Stimulated activated CD4-positive, alpha-beta T cell treated with anti-CD3 and anti-CD28 coated beads, Interleukin-2, amount 100 ng/mL, for 4 hours (primary cell): ENCODE results near the gene MAPK11.

ENCODE experiments used
- DNase-seq: peaks from one replicate; pipeline ENCODE4 v3.0.0-alpha.2; 2020; ENCODE audit warnings: low read depth

The MAPK11 gene

GRCh38 chr22:50307890-50308596, 37.9 kb upstream of the MAPK11 start:
- DNase-seq, result no peak

- DNase-seq, result no peak
These were observed 36.9 kb upstream of the MAPK11 start, which contains the start of gene PLXNB2 for GRCh38 chr22:50306753-50307749. TSS of gene PLXNB2 (minus strand) at chr22:50307646. CDS start at chr22:50290584, 17,062 bp downstream.

GRCh38 chr22:50305923-50306566, 35.9 kb upstream of the MAPK11 start:
- DNase-seq, result no peak

- DNase-seq, result no peak
These were observed 35.3 kb upstream of the MAPK11 start for GRCh38 chr22:50305393-50305922.

DNA sequence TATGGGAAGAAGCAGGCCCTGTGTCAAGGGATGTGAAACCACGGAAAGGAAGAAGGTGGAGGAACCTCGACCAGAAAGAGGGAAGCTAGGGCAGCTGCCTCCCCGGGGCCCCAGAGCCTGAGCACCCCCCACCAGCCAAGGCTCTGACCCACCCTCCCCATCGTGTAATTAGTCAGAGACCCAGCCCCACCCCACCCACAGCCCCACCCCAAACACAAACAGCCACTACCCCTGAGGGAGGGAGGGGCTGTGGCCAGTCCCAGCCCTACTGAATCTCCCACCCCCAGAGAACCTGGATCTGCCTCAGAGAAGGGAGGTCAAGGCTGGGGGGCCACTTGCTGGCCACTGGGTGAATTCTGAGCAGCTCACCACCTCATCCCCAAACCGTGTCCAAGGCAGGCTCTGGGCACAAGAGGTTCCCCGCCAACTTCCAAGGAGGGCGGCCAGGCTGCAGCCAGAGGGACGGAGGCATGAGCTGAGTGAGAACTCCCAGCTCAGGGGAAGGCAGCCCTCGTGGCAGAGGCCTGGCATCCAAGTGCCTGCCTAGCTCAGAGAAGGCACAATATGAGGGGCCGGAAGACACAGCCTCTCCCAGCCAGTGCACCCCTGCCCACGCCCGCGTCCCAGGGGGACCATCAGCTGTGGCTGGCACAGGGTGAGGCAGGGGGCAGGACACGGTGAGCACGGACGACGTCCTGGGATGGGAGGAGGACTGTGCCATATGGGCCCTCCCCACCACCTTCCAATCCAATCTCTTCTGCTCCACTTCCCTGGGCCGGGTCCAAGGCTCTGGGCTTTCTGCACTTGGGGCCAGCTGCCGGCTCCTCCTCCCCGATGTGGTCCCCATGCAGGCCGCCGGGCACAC, 34.6 kb upstream of the MAPK11 start:
- no peak for DNase-seq

GRCh38 chr22:50303848-50304527, 33.8 kb upstream of the MAPK11 start:
- DNase-seq, result no peak

- no peak for DNase-seq
These were observed 33.3 kb upstream of the MAPK11 start for GRCh38 chr22:50303515-50303847.

GRCh38 chr22:50302564-50302963, 32.4 kb upstream of the MAPK11 start:
- DNase-seq, result no peak

- no peak for DNase-seq
These were observed 31.9 kb upstream of the MAPK11 start for GRCh38 chr22:50302041-50302541.

DNA sequence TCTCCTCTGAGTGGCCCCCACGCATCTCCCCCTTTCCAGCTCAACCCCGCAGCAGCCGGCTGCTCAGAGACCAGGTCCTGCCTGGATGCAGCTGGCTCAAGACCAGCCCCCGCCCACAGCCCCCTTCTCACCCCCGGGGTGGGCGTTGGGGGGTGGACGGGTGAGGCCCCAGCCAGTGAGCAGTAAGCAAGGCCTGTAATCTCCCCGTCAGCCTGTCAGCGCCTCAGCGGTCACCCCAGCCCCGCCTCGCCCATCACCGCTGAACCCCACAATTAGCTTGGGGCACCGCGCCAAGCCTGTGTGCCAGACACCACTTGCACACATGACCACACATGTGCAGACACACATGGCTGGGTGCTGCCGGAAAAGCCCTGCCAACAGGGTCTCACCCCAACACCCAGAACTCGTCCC, 31.4 kb upstream of the MAPK11 start:
- DNase-seq, result no peak

DNA sequence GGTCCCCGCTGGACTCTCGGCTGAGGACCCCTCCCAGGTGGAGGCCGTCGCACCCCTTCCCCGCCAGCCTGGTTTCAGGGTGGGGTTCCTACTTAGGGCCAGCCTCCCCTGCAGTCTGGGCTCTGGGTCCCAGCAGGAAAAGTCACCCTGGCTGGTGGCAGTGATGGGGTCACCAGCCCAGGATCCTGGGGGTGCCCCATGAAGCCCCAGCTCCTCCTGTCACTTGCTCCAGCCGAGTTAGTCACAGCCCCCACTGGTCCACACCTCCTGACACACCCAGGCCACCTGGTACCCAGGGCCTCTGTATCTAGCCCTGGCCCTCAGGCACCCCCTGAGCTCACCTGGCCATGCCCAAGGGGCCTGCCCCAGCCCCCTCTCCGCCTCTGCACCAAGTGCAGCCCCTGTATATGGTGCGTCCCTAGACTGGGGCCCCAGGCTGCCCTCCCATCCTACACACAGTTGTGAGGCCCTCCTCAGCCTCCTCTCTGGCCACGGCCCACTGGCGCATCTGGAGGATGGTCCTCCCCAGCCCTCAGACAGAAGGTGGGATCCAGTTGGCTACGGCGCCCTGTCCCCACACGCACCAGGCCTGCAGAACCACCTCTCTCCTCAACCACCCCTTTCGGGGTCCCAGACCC, 30.6 kb upstream of the MAPK11 start:
- DNase-seq, result no peak

DNA sequence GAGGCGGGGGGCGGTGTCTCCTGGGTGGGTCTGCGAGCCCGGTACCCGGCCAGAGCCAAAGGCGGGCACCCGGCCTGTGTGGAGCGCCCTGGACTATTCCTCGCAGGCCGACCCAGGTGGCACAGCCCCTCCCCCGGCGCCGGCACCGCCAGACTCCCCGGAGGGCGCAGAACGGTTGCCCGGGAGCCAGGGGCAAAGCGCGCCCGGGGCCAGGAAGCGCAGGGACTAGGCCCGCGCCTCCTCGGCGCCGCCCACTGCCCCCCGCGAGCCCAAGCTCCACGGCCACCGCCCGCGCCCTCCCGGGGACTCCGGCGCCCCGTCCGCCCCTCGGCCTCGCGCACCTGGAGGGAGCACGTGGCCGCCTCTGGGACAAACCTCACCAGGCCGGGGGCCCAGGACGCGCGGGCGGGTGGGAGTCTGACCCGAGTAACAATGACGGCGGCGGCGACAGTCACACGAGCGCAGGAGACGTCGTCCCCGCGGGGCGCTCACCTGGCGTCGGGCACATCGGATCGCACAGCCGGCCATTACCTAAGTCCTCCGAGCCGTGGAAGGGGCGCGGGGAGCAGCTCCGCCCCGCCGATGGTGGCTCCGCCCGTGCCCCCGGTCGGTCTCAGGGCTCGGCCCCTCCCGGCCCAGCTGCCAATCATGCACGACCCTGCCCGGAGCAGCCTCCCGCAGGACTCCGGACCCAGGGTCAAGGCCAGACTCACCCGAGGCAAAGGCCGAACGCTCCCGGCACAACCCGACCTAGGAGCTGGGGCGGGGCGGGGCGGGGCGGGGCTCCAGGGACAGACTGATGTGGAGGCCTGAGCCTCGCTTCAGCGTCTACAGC, 29.8 kb upstream of the MAPK11 start:
- DNase-seq, result no peak

DNA sequence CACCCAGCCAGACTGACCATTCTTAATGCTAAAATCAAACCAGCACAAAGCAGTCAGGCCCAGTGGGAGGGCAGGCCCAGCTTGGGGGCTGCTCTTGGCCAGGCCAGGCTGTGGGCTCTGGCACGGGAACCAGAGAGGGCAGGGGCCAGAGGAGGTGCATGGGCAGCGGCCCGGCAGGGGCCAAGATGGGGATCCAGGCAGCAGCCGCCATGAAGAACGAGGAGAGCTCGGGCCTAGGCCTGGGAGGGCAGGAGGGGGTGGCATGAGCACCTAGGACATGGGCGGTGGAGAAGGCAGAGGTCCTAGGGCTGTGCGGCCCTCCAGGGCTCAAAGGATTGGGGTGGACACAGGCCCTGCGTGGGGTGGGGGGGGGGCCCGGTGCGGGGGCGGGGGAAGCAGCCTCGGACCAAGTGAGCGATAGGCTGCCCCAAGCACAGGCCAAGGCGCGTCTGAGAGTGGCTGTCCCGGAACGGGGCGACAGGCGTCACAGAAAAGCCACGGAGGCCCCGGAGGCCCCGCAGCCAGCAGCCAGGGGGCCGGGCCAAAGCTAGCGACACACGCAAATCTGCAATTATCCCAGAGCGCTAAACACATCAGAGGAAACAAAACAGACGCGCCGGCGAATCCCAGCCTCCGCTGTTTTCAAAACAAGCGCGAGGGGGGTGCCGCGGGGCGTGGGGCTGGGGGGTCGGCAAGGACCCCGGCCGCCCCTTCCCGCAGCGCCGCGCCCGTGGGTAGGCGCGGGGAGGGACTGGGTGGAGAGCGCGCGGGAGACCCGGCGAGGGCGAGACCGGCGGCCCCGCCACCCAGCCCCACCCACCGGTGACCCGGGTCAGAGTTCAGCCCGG, 29.0 kb upstream of the MAPK11 start:
- DNase-seq, result no peak

- DNase-seq, result no peak
These were observed 28.1 kb upstream of the MAPK11 start for GRCh38 chr22:50298266-50298637.

DNA sequence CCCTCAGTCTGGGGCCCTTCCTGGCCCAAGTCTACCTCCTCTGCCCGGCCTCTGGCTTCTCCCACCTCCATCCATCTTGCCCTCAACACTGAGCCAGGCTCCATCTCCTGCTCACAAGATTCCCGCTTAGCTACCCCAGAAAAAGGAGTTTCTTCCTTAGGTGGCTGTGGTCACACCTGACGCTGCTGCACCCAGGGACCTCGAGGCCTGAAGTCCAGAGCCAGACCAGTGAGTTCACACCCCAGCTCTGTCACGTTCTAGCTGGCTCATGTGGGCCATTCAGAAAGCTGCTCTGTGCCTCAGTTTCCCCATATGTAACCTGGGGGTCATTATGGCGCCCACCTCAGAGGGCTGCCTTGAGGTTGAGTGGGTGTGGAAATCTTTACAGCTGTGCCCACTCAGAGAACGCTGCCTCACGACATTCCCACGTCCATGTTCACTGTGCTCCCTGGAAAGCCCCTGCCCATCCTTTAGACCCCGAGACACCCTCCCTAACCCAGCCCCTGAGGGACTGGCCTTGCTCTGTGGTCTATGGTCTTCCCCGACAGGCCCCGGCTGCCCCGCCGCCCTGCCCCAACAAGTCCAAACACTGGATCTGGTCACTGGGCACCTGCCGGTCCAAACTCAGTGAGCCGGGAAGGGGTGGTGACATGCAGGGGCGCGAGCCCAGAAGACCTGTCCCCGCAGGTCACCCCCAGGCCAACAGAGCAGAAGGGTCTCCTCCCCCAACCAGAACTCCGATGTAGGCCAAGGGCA, 27.5 kb upstream of the MAPK11 start:
- no peak for DNase-seq

- no peak for DNase-seq
These were observed 26.7 kb upstream of the MAPK11 start for GRCh38 chr22:50296658-50297490.

DNA sequence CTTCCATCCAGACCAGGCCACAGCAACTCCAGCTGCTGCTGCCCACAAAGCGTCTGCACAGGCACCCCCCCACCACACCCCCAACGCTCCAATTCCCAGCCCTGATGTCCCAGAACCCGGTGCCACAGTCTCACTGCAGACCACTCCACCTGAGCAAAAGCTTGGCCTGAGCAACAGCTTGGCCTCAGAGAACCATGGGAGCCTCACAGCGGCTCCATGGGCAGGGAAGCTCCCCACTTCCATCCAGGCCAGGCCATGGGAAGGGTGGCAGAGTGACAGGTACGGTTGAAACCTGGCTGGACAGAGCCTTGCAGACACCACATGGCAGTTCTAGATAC, 24.1 kb upstream of the MAPK11 start:
- DNase-seq, result no peak
